ENCODE data around the gene NUMBL.

- TF ChIP-seq MAX (IDR thresholded peaks at IDR 0.05): no peak
- no peak for TF ChIP-seq CTCF (IDR thresholded peaks at IDR 0.05 in 2 of 3, conservative IDR thresholded peaks at IDR 0.05 in 1 of 3; ENCODE audit: borderline replicate concordance in 1 of 3, insufficient read depth in 1 of 3, low read depth in 2 of 3, low read length in 2 of 3)
- no peak for TF ChIP-seq EZH2 (IDR thresholded peaks at IDR 0.05)
- no peak for TF ChIP-seq POLR2A (IDR thresholded peaks at IDR 0.05; ENCODE audit: borderline replicate concordance, extremely low read depth, insufficient read depth, insufficient read length)
Measured at GRCh38 chr19:40630571-40631160, 59.8 kb downstream of the NUMBL start.

Data from HCT116 (cell line).